HG03432 (cell line): ENCODE results near the gene UBE2B.
A peak's percentile ranks its signal among the peaks of the same experiment; 100 is the strongest.
"Not testable (repeated sequence)": the region's sequence is repeated elsewhere in the genome, so short reads cannot be mapped to it uniquely, and the experiment has no call there.

Source experiments
- ATAC-seq: cut with Tn5 transposase; IDR thresholded peaks from one replicate; pipeline ENCODE4 v1.9.1; 2021; ENCODE audit warnings: mild to moderate bottlenecking, moderate library complexity; ENCODE audit not compliant: unreplicated experiment

Gene UBE2B

DNA sequence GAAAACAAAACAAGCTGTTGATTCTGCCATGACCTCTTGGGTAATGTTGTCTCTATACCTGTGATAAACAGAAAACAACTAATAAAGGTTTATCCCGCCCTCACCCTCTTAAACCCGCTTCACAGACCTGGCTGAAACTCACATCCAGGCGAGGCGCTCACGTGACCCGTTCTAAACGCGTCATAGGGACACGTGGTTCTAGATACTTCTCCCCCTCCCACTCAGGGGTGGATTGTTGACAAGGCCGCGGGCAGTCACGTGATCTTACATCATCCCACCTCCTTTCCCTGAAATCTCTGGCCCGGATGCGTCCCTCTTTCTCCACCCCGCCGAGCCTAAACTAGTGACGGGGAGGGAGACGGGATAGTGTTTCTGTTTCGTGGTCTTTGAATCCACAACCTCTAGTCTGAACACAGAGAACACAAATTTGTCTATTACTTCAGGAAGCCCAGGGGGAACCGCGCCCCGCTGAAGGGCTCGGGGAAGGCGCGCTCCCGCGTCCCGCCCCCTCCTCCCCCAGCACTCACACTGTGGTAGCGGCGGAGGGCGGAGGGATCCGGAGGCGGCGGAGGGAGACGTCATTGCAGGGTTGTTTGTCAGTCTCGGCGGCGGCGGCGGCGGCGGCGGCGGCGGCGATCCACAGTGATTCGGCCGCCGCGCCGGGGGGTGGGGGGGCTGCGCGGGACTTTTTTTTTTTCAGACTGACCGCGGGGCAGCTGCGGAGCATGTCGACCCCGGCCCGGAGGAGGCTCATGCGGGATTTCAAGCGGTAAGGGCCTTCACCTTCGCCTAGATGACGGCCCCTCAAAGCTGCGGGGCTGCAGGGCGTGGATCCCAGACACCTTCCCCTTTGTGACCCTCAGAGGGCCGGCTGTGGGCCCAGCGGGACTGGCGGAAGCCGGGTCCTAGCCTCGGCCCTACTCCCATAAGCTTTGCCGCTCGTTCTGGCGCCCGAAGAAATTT lies at the start of gene UBE2B:
TSS of gene UBE2B (plus strand) at position 699 of the 963 bp plus-strand sequence. CDS start at position 726, 27 bp downstream.
- peak; percentile 73 for ATAC-seq

- no peak for ATAC-seq
Observed at GRCh38 chr5:134327327-134327726, 44.0 kb upstream of the UBE2B start.

DNA sequence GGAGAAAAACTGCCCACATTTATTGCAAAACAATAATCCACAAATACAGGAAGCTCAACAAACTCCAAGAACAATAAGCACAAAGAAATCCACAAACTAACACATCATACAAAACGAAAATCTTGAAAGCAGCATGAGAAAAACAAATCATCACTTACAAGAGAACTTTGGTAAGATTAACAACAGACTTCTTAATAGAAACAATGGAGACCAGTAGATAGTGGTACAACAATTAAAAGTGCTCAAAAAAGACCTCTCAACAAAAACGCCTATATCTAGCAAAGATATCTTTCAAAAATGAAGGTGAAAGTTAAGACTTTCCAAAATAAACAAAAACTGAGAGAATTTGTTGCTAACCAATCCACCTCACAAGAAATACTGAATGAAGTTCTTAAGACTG lies 42.8 kb upstream of the UBE2B start:
- no peak for ATAC-seq

DNA sequence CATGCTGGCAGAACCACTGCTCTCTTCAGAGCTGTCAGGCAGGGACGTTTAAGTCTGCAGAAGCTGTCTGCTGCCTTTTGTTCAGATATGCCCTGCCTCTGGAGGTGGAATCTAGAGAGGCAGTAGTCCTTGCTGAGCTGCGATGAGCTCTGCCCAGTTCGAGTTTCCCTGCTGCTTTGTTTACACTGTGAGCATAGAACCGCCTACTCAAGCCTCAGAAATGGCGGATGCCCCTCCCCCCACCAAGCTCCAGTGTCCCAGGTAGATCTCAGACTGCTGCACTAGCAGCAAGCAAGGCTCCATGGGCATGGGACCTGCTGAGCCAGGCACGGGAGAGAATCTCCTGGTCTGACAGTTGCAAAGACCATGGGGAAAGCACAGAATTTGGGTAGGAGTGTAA lies 34.5 kb upstream of the UBE2B start:
- not testable (repeated sequence) for ATAC-seq

DNA sequence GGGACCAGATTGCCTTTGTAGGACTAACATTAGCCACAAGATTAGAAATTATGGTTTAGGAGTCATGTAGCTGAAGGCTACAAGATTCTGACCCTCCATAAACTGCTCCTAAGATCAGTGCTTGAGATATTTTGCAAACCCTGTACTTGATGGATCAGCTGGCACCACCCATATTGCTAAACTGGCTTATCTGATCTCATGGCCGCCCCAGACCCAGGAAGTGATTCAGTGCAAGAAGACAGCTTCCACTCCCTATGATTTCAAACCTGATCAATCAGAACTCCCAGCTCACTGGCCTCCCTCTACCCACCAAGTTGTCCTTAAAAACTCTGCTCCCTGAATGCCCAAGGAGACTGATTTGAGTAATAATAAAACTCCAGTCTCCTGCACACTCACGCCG lies 27.9 kb upstream of the UBE2B start:
- ATAC-seq, result not testable (repeated sequence)

- ATAC-seq, result not testable (repeated sequence)
Observed at GRCh38 chr5:134345476-134345875, 25.9 kb upstream of the UBE2B start.

DNA sequence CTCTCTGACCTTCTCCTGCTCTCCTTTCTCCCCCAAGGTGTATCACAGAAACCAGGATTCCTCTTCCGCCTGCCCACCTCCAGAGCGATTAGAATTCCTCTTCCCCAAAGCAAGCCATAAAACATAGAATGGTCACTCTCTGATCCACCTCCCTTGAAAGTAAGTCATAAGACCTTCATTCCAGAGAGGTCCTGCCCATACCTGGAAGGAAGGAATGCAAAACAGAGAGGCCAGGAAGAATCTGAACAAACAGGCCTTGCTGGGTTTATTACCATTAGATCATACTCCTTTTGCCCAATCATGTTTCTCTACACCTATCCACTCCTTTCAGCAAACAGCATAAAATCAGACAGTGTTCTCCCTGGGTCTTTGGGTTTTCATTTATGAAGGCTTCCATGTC lies 25.4 kb upstream of the UBE2B start:
- no peak for ATAC-seq

DNA sequence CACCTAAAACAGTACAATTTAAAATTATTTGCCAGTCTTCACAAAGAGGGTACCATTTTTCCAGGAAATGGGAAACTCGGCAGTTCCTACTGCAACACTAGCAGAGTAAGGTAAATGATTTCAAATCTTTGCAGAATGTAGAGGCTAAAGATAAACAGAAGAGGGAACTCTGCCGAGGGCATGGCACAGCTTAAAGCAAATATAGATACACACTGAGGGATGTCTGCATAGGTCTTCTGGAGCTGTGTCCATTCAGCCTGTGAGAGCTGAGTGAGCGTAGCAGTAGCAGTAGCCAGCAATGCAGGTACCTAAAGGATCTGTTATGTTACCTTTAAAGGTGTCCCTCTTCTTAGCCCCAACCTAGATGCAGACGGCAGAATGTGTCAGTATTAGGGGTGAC lies 21.9 kb upstream of the UBE2B start:
- ATAC-seq, result no peak

- no peak for ATAC-seq
Observed at GRCh38 chr5:134355681-134356080, 15.7 kb upstream of the UBE2B start.

- no peak for ATAC-seq
Observed at GRCh38 chr5:134365604-134366003, 5.8 kb upstream of the UBE2B start.

DNA sequence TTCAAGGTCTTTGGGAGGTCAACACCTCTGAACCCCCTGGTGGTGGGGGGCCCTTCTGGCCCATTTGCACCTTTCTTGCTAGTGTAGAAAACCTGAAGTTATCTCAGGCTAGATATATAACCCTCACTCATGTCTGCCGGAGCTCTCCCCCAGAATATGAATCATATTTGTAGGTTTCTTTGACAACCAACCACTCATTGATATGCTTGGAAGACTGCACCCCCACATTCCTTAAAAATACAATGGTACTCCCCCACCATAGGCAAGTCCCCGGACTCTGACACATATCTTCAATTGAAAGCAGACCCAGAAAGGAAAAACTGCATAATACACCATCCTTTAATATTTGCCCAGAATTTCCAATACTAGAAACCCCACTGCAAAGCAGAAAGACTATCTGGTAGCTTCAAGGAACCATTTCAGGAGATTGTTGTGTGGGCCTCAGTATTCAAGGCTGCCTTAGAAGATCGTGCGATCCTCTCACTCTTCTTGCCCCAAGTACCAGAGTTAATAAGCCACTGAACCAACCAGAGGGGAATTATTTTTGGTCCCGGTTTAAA lies 978 bp upstream of the UBE2B start:
- peak; percentile 11 for ATAC-seq

- ATAC-seq, result peak; percentile 7
Observed at GRCh38 chr5:134371834-134372340, 518 bp downstream of the UBE2B start.

DNA sequence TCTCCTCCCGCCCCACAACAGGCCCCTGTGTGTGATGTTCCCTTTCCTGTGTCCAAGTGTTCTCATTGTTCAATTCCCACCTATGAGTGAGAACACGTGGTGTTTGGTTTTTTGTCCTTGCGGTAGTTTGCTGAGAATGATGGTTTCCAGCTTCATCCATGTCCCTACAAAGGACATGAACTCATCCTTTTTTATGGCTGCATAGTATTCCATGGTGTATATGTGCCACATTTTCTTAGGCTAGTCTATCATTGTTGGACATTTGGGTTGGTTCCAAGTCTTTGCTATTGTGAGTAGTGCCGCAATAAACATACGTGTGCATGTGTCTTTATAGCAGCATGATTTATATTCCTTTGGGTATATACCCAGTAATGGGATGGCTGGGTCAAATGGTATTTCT lies 2.3 kb downstream of the UBE2B start:
- ATAC-seq, result not testable (repeated sequence)

GRCh38 chr5:134374232-134374631 lies 2.9 kb downstream of the UBE2B start:
- ATAC-seq, result no peak

- no peak for ATAC-seq
Observed at GRCh38 chr5:134380346-134380745, 9.0 kb downstream of the UBE2B start.

DNA sequence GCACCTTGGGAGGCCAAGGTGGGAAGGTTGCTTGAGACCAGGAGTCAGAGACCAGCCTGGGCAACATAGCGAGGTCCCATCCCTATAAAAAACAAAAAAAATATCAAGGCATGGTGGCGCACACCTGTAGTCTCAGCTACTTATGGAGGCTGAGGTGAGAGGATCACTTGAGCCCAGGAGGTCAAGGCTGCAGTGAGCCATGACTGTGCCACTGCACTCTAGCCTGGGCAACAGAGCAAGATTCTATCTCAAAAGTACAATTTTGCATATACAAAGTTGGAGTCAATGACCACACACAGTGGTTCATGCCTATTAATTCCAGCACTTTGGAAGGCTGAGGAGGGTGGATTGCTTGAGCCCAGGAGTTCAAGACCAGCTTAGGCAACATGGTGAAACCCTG lies 10.8 kb downstream of the UBE2B start:
- ATAC-seq, result not testable (repeated sequence)

- no peak for ATAC-seq
Observed at GRCh38 chr5:134383980-134384697, 12.8 kb downstream of the UBE2B start.

GRCh38 chr5:134387443-134387842 lies 16.1 kb downstream of the UBE2B start:
- no peak for ATAC-seq

DNA sequence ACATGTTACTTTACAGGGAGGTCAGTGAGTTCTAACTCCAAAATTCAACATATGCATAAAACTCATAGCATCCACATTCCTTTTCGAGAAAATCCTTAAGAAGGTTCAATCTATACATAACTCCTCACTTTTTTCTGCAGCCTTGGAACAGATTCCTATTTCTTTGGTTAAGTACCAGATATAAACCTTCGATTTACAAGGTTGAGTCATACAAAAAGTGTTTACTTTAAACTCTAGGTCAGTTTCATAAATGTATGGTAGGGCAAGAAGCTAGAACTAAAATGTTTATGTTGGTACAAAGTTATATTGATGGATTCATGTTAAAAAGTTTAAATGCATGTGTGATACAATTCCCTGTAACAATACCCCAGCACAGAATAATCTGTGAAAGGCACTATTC lies 20.9 kb downstream of the UBE2B start:
- ATAC-seq, result no peak

GRCh38 chr5:134394932-134395331 lies 23.6 kb downstream of the UBE2B start:
- ATAC-seq, result no peak

DNA sequence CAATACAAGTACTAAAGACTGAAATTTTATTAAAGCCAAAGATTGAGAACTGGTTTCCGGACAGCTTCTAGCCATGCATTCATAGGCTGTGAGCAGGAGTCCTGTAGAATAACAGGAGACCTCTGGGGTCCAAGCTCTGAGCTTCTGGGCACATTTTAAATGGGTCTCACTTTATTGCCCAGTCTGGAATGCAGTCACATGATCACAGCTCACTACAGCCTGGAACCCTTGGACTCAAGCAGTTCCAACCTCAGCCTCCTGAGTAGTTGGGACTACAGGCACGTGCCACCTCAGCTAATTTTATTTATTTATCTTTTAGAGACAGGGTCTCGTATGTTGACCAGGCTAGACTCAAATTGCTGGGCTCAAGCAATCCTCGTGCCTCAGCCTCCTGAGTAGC lies 24.9 kb downstream of the UBE2B start:
- no peak for ATAC-seq
